GM18505 (cell line): ENCODE data around the gene PLXDC2.

Experiments
- ATAC-seq: cut with Tn5 transposase; IDR thresholded peaks from one replicate; pipeline ENCODE4 v1.9.1; 2021; ENCODE audit not compliant: unreplicated experiment
- POLR2A ChIP-seq: IDR thresholded peaks from 4 replicates; pipeline ENCODE4 v1.6.1; 2011; ENCODE audit warnings: borderline replicate concordance; ENCODE audit not compliant: insufficient read depth, insufficient read length; ENCODE audit errors: extremely low read depth

PLXDC2 gene

GRCh38 chr10:19956516-19957032 lies 140.3 kb downstream of the PLXDC2 start:
- ATAC-seq = no peak
- no peak for TF ChIP-seq POLR2A

GRCh38 chr10:19958787-19959186 lies 142.6 kb downstream of the PLXDC2 start:
- TF ChIP-seq POLR2A = no peak
- ATAC-seq = peak; percentile 97

GRCh38 chr10:19961076-19962053 lies 145.1 kb downstream of the PLXDC2 start:
- no peak for TF ChIP-seq POLR2A
- ATAC-seq = no peak

GRCh38 chr10:19964625-19965024 lies 148.4 kb downstream of the PLXDC2 start:
- TF ChIP-seq POLR2A = no peak
- no peak for ATAC-seq

GRCh38 chr10:19966751-19967150 lies 150.5 kb downstream of the PLXDC2 start:
- TF ChIP-seq POLR2A = no peak
- no peak for ATAC-seq

GRCh38 chr10:19967981-19968380 lies 151.7 kb downstream of the PLXDC2 start:
- TF ChIP-seq POLR2A = no peak
- ATAC-seq = no peak

- ATAC-seq = no peak
- TF ChIP-seq POLR2A = no peak
Measured at GRCh38 chr10:19968745-19969144, 152.5 kb downstream of the PLXDC2 start.

GRCh38 chr10:19970256-19970655 lies 154.0 kb downstream of the PLXDC2 start:
- TF ChIP-seq POLR2A = no peak
- no peak for ATAC-seq

- TF ChIP-seq POLR2A = no peak
- ATAC-seq = no peak
Measured at GRCh38 chr10:19970717-19971116, 154.5 kb downstream of the PLXDC2 start.

- TF ChIP-seq POLR2A = no peak
- ATAC-seq = no peak
Measured at GRCh38 chr10:19971343-19972052, 155.3 kb downstream of the PLXDC2 start.

- no peak for ATAC-seq
- TF ChIP-seq POLR2A = no peak
Measured at GRCh38 chr10:19974138-19974537, 157.9 kb downstream of the PLXDC2 start.

- no peak for ATAC-seq
- no peak for TF ChIP-seq POLR2A
Measured at GRCh38 chr10:19974554-19974953, 158.3 kb downstream of the PLXDC2 start.

GRCh38 chr10:19977097-19977521 lies 160.9 kb downstream of the PLXDC2 start:
- no peak for ATAC-seq
- no peak for TF ChIP-seq POLR2A
